Activated T-helper 9 cell treated with anti-CD3 and anti-CD28 coated beads, Interleukin-2, amount 50 U/mL, for 16 hours (primary cell): ENCODE data around the gene CDK5RAP3.
A peak's percentile ranks its signal among the peaks of the same experiment; 100 is the strongest.
"Not testable (repeated sequence)": the region's sequence is repeated elsewhere in the genome, so short reads cannot be mapped to it uniquely, and the experiment has no call there.

Experiments
- DNase-seq: peaks from one replicate; pipeline ENCODE4 v3.0.0-alpha.2; 2020; ENCODE audit warnings: low read depth

The CDK5RAP3 gene

GRCh38 chr17:47998044-47998443 lies 27.1 kb downstream of the CDK5RAP3 start:
- DNase-seq, result no peak

- no peak for DNase-seq
Observed at GRCh38 chr17:47999582-47999981, 28.7 kb downstream of the CDK5RAP3 start.

- DNase-seq, result no peak
Observed at GRCh38 chr17:48001197-48001596, 30.3 kb downstream of the CDK5RAP3 start.

- DNase-seq, result not testable (repeated sequence)
Observed at GRCh38 chr17:48001657-48002056, 30.7 kb downstream of the CDK5RAP3 start.

GRCh38 chr17:48002266-48002915 lies 31.5 kb downstream of the CDK5RAP3 start:
- DNase-seq, result no peak

- no peak for DNase-seq
Observed at GRCh38 chr17:48002916-48003416, 32.1 kb downstream of the CDK5RAP3 start.

GRCh38 chr17:48003417-48004151 lies 32.7 kb downstream of the CDK5RAP3 start:
- DNase-seq, result no peak

- no peak for DNase-seq
Observed at GRCh38 chr17:48004983-48005382, 34.1 kb downstream of the CDK5RAP3 start.

- no peak for DNase-seq
Observed at GRCh38 chr17:48006936-48007709, 36.2 kb downstream of the CDK5RAP3 start.

- DNase-seq, result no peak
Observed at GRCh38 chr17:48010193-48010592, 39.3 kb downstream of the CDK5RAP3 start.

- no peak for DNase-seq
Observed at GRCh38 chr17:48011405-48012150, 40.7 kb downstream of the CDK5RAP3 start.

GRCh38 chr17:48012151-48012520 lies 41.2 kb downstream of the CDK5RAP3 start:
- peak; percentile 37 for DNase-seq

GRCh38 chr17:48012654-48013053 lies 41.7 kb downstream of the CDK5RAP3 start:
- no peak for DNase-seq

- DNase-seq, result no peak
Observed at GRCh38 chr17:48013876-48014594, 43.1 kb downstream of the CDK5RAP3 start.

- no peak for DNase-seq
Observed at GRCh38 chr17:48014595-48015111, 43.7 kb downstream of the CDK5RAP3 start.

GRCh38 chr17:48016112-48016511 lies 45.2 kb downstream of the CDK5RAP3 start:
- no peak for DNase-seq

- DNase-seq, result not testable (repeated sequence)
Observed at GRCh38 chr17:48017817-48018158, 46.9 kb downstream of the CDK5RAP3 start.

GRCh38 chr17:48021934-48022333 lies 51.0 kb downstream of the CDK5RAP3 start:
- DNase-seq, result no peak

GRCh38 chr17:48022901-48023300 lies 52.0 kb downstream of the CDK5RAP3 start:
- DNase-seq, result no peak

GRCh38 chr17:48023400-48024148 lies 52.7 kb downstream of the CDK5RAP3 start:
- peak; percentile 22 for DNase-seq
